Heart left ventricle (tissue), 16 donors: Measurements from ENCODE around the gene AGBL3. TPM values are rescaled to one million over a fixed set of nuclear protein-coding genes. Genes with fewer than 3 reads are reported as not detected.

Source experiments
- ATAC-seq, 4 donors: fragments of 200-7000 bp; cut with Tn5 transposase; one replicate each; pipeline ENCODE4 v1.9.1; 2020 to 2022; ENCODE audit warnings: moderate library complexity in 4 of 4, mild to moderate bottlenecking in 3 of 4, moderate number of reproducible peaks in 1 of 4
- DNase-seq, 5 donors: peaks; one replicate each; pipeline ENCODE4 v3.0.0-alpha.2; 2020
- H3K27ac ChIP-seq, 12 donors: fragments of 200-600 bp; sonication (generic) in 4 of 12; one replicate each; pipeline versions ENCODE4 v1.5.0 to v1.8.0; 2016 to 2022; ENCODE audit warnings: mild to moderate bottlenecking in 2 of 12
- H3K27me3 ChIP-seq, 9 donors: fragments of 200-600 bp; sonication (generic) in 2 of 9; one replicate each; pipeline versions ENCODE4 v1.5.1 to v1.8.0; 2016 to 2022; ENCODE audit warnings: mild to moderate bottlenecking in 3 of 9
- H3K36me3 ChIP-seq, 9 donors: fragments of 200-600 bp; sonication (generic) in 2 of 9; one replicate each; pipeline versions ENCODE4 v1.5.0 to v1.8.0; 2018 to 2022; ENCODE audit warnings: mild to moderate bottlenecking in 2 of 9
- H3K4me1 ChIP-seq, 12 donors: fragments of 200-600 bp; sonication (generic) in 4 of 12; one replicate each; pipeline versions ENCODE4 v1.5.0 to v1.8.0; 2016 to 2022; ENCODE audit warnings: mild to moderate bottlenecking in 3 of 12
- H3K4me3 ChIP-seq, 12 donors: fragments of 200-600 bp; sonication (generic) in 4 of 12; one replicate each; pipeline versions ENCODE4 v1.5.0 to v1.8.0; 2017 to 2022; ENCODE audit warnings: mild to moderate bottlenecking in 9 of 12, moderate library complexity in 4 of 12
- H3K9me3 ChIP-seq, 12 donors: fragments of 200-600 bp; sonication (generic) in 4 of 12; one replicate each; pipeline versions ENCODE4 v1.5.0 to v1.8.0; 2016 to 2022; ENCODE audit warnings: mild to moderate bottlenecking in 1 of 12
- POLR2A ChIP-seq, 2 donors: fragments of 450-650 bp; IDR thresholded peaks; one replicate each; pipeline ENCODE4 v1.6.1; 2017; ENCODE audit warnings: antibody characterized with exemption in 2 of 2, mild to moderate bottlenecking in 2 of 2, moderate library complexity in 2 of 2
- WGBS, 4 donors: extraction: QIAGEN DNeasy Blood & Tissue Kit in 2 of 4; methylation state at CpG; one replicate each; pipeline versions ENCODE4 v1.1.5 to v1.1.7; 2013 to 2018; 5-methylcytosine and 5-hydroxymethylcytosine counted together
- intact Hi-C, 10 donors: fragments of 100-400 bp; cut with DNase I; formaldehyde crosslinking; loops; one replicate each; pipeline versions ENCODE4 v1.11.1 to v1.14.2; 2022
- polyA plus RNA-seq, 2 donors: library from polyadenylated mRNA; stranded (reverse); fragments of 200-250 nt; gene quantifications; one replicate each; pipeline ENCODE4 v1.2.3, GENCODE V29; 2013
- total RNA-seq, 9 donors: library from RNA; depleted of rRNA in 2 of 9; stranded (reverse); fragments of >200 nt in 2 of 9; fragmentation: NEBNext Ultra II Directional in 3 of 9; extraction: Animal tissue kit (Norgen Biotek cat#: 25700) in 3 of 9; gene quantifications; one replicate each; pipeline versions ENCODE4 v1.1.0 to v1.2.4, GENCODE V29; 2016 to 2023
- TF ChIP-seq, protein P1 (sequence below), 12 donors: fragments of 200-600 bp; sonication (generic) in 4 of 12; IDR thresholded peaks; one replicate each; pipeline versions ENCODE4 v1.5.0 to v1.8.0; 2018 to 2022; ENCODE audit warnings: antibody characterized with exemption in 12 of 12, mild to moderate bottlenecking in 5 of 12
- donor health status: ischemic (EF 13 %, LVEDD 7.1; RV severe dilation, severe dysfunction).
- donor health status: healthy with polysubstance abuse.
- donor health status: DM: no; HTN: yes; CAD: no.
- donor health status: DM: no; HTN: no; CAD: no.
- donor health status: ischemic (EF 25% LVEDD 6.9; RV normal size, moderate dysfunction).
- donor health status: ischemic (EF 25% LVEDD 5.7; RV mildly dilated, moderate dysfunction).
- donor health status: healthy.
- donor health status: DM: yes; HTN: yes; CAD: no.
- donor health status: ischemic (EF 35%, LVEDD 5.7; RV mildly dilated, moderate dysfunction).
- donor health status: nonischemic (EF 11% LVEDD 7.7; RV severe dilation, severe dysfunction).
- donor health status: DM: yes; HTN: yes; CAD: no.
- donor health status: PGD.
- donor health status: ischemic (EF 29% LVEDD 5.4; RV normal size, mild dysfunction).
- donor health status: nonischemic (EF 23%, LVEDD 6.1; RV moderate dilation, normal function).

The AGBL3 gene
- total and polyA plus RNA-seq, 11 donors, result 0.40 to 1.5 (median 0.93) TPM

DNA sequence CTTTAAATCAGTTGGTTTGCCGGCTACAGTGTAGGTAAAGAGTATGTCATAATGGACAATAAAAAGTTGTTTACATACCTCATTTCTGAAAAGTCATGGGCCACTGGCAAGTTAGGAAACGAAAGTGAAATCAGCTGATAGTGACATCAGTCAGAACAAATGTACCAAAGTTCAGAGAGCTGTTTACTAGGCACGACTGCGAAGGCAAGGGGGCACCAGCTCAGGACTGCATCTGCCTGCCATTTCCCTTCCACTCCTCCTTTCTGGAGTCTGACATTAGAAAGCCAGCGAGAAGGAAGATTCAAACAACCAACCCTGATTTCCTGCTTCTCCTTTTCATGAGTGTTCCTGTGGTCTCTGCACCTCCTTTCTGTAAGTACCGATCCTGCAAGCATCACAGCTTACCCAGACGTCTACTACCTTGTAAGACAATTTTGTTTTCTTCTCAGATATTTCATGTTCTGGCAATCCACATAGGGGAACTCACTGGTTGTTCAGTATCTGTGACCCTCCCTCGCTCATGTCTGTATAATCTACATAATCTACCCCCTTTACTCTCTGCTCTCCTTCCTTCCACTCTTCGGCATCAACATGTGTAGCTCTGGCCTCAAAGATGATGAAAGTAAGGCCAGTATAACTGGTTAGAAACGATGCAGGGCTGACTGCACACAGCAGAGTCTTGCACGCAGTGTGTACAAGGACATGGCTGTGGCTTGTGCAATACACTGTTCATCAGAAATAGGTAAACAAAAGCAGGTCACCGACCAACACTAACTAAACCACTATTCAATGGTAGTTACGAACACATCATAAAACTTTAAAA lies 161.8 kb downstream of the AGBL3 start, which contains the start of gene TMEM140:
Gene TMEM140 (plus strand): TSS at position 174 of the 823 bp plus-strand sequence. CDS start 16,370 bp downstream, outside the sequence.
- Histone ChIP-seq H3K27ac (peak within 1 kb of the TSS; percentile 88 to 99 (median 93)), H3K4me1 (peaks cover 0 to 70% (median 47%) of the 10 kb centered on the region in 12 donors), H3K27me3 (no peaks in the 10 kb centered on the region), H3K4me3 (peak within 1 kb of the TSS; percentile 24 to 74 (median 60)), H3K36me3 (peaks cover 0 to 18% (median 5%) of the 10 kb centered on the region in 9 donors), H3K9me3 (no peaks in the 10 kb centered on the region)
- TF ChIP-seq, protein P1, sequence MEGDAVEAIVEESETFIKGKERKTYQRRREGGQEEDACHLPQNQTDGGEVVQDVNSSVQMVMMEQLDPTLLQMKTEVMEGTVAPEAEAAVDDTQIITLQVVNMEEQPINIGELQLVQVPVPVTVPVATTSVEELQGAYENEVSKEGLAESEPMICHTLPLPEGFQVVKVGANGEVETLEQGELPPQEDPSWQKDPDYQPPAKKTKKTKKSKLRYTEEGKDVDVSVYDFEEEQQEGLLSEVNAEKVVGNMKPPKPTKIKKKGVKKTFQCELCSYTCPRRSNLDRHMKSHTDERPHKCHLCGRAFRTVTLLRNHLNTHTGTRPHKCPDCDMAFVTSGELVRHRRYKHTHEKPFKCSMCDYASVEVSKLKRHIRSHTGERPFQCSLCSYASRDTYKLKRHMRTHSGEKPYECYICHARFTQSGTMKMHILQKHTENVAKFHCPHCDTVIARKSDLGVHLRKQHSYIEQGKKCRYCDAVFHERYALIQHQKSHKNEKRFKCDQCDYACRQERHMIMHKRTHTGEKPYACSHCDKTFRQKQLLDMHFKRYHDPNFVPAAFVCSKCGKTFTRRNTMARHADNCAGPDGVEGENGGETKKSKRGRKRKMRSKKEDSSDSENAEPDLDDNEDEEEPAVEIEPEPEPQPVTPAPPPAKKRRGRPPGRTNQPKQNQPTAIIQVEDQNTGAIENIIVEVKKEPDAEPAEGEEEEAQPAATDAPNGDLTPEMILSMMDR (IDR thresholded peaks at IDR 0.05), result peak in 3 of 12 donors; percentile 13 to 27 (median 23)
- peak in 1 of 2 donors; percentile 71 for TF ChIP-seq POLR2A (IDR thresholded peaks at IDR 0.05)
- ATAC-seq, result peak; percentile 67 to 89 (median 82)
- intact Hi-C loops, result loop anchor here in 7 of 10 donors (1.0 to 10.0 kb wide), 6 partner anchors 13 to 163 kb away; partner anchors contain the start of genes AGBL3 (in 5 of the 7) and CYREN (in 3 of the 7)
- DNase-seq, result peak in 2 of 5 donors; percentile 54 to 62
- 12 to 29% (median 20%) methylated on average over 13 of the region's 13 CpGs for WGBS, 4 donors

DNA sequence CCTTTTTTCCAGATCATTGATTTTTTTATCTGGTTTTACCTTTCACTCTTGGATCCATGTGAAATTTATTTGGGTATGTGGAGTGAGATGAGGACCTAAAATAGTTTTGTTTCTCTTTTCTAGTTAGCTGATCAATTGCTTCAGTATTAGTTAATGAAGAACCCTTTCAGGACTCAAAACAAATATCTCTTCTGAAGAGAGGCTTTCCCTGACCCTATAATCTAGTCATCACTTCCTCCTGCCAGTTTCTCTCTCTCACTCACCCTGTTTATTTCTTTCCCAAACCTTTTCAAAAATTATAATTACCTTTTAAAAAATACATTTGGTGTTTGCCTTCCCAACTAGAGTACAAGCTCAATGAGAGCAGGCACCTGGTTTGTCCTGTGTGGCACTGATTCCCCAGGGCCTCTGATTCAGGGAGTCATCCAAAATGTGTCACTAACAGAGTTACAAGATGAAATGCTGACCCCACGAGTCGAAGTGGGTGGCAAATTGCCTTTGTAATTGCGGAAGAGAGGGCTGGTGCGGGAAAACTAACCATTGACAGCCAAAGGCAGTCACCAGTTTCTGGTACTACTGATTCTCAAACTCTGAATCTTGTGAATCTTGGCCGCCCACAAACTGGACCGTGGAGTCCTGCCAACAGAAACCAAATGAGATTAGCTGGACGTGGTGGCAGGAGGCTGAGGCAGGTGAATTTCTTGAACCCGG lies 163.9 kb downstream of the AGBL3 start:
- no peaks in the 10 kb centered on the region for H3K27me3 ChIP-seq
- H3K9me3 ChIP-seq, result peaks cover 0 to 17% (median under 1%) of the 10 kb centered on the region in 12 donors
- H3K4me1 ChIP-seq, result peaks cover 0 to 71% (median 39%) of the 10 kb centered on the region in 12 donors
- peak overlapping the region; percentile 15 to 99 (median 92) for H3K27ac ChIP-seq
- intact Hi-C loops, result no loop called here
- H3K36me3 ChIP-seq, result peaks cover 0 to 21% (median 5%) of the 10 kb centered on the region in 9 donors
- 36 to 59% (median 39%) methylated on average over 8 of the region's 8 CpGs for WGBS, 4 donors
- peak overlapping the region in 11 of 12 donors; percentile 17 to 74 (median 60) for H3K4me3 ChIP-seq
- ATAC-seq, result no peak
- no peak for DNase-seq
- TF ChIP-seq POLR2A (IDR thresholded peaks at IDR 0.05), result no peak
- TF ChIP-seq, protein P1 (IDR thresholded peaks at IDR 0.05), result no peak

- peak in 3 of 4 donors; percentile 5 to 27 (median 15) for ATAC-seq
- Histone ChIP-seq H3K27me3 (no peaks in the 10 kb centered on the region), H3K9me3 (peaks cover 0 to 26% (median 9%) of the 10 kb centered on the region in 12 donors), H3K4me1 (peaks cover 0 to 63% (median 34%) of the 10 kb centered on the region in 12 donors), H3K36me3 (peaks cover 0 to 27% (median 5%) of the 10 kb centered on the region in 9 donors), H3K27ac (peak overlapping the region; percentile 15 to 99 (median 92)), H3K4me3 (peak overlapping the region in 7 of 12 donors; percentile 53 to 74 (median 64))
- TF ChIP-seq, protein P1 (IDR thresholded peaks at IDR 0.05), result no peak
- TF ChIP-seq POLR2A (IDR thresholded peaks at IDR 0.05), result peak in 1 of 2 donors; percentile 15
- intact Hi-C loops, result no loop called here
- 68 to 89% (median 74%) methylated on average over 2 of the region's 2 CpGs for WGBS, 4 donors
- no peak for DNase-seq
These were observed 164.8 kb downstream of the AGBL3 start for GRCh38 chr7:135151132-135151531.
